Mammary epithelial cell (primary cell): Measurements from ENCODE around the gene ESF1.

ENCODE experiments used
- EZH2 ChIP-seq: IDR thresholded peaks from 2 replicates; pipeline ENCODE4 v1.6.1; 2012; ENCODE audit warnings: low read length, inconsistent platforms, borderline replicate concordance
- TF ChIP-seq, protein P1 (sequence below), 2 donors: IDR thresholded peaks in 1 of 2; conservative IDR thresholded peaks in 1 of 2; 2 replicates each; pipeline ENCODE4 v1.5.1; 2011 to 2012; ENCODE audit warnings: inconsistent platforms in 2 of 2, low read length in 2 of 2, mild to moderate bottlenecking in 2 of 2, control low read depth in 1 of 2, low read depth in 1 of 2; ENCODE audit not compliant: insufficient read depth in 1 of 2; ENCODE audit errors: extremely low read depth in 1 of 2

DNA sequence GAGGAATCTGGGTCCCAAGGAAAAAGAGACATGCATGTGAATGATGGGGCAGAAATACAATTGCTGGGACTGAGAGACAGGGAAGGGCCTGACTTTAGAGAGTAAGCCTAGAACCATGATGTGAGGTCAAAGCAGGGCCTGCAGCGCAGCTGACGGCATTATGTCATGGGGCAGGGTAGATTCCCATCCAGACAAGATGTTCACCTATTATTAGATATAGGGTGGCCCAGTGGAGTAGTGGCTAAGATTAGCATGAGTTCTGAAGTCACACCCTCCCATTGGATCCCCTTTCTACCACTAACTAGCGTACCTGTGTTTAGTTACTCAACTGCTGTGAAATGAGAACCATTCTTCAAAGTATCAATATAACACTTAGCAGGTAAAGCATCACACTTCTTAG lies 39.7 kb upstream of the ESF1 start:
- TF ChIP-seq, protein P1, sequence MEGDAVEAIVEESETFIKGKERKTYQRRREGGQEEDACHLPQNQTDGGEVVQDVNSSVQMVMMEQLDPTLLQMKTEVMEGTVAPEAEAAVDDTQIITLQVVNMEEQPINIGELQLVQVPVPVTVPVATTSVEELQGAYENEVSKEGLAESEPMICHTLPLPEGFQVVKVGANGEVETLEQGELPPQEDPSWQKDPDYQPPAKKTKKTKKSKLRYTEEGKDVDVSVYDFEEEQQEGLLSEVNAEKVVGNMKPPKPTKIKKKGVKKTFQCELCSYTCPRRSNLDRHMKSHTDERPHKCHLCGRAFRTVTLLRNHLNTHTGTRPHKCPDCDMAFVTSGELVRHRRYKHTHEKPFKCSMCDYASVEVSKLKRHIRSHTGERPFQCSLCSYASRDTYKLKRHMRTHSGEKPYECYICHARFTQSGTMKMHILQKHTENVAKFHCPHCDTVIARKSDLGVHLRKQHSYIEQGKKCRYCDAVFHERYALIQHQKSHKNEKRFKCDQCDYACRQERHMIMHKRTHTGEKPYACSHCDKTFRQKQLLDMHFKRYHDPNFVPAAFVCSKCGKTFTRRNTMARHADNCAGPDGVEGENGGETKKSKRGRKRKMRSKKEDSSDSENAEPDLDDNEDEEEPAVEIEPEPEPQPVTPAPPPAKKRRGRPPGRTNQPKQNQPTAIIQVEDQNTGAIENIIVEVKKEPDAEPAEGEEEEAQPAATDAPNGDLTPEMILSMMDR (conservative IDR thresholded peaks at IDR 0.05 in 1 of 2, IDR thresholded peaks at IDR 0.05 in 1 of 2; ENCODE audit: extremely low read depth in 1 of 2, insufficient read depth in 1 of 2, low read depth in 1 of 2, low read length in 2 of 2), result no peak
- no peak for TF ChIP-seq EZH2
